ENCODE data around the gene ZNF570. TPM values are rescaled to one million over a fixed set of nuclear protein-coding genes. Genes with fewer than 3 reads are reported as not detected.

ZNF570 gene
- total and polyA plus RNA-seq, 2 experiments from 2014 or later: 1.2 to 7.4 TPM

DNA sequence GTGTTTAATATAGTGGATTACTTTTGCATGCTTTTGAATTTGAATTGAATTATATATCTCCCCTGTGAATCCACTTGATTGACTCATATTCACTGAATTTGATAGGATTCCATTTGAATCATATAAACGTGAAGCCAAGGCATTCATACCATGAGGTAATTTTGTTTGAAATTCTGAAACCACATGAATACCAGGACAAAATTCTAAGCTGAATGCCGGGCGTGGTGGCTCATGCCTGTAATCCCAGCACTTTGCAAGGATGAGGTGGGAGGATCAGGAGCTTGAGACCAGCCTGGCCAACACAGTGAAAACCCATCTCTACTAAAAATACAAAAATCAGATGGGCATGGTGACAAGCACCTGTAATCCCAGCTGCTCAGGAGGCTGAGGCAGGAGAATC is 42.0 kb downstream of the ZNF570 start:
- peaks cover 4% of the 10 kb centered on the region for H3K4me1 ChIP-seq (ENCODE audit: insufficient read depth)

GRCh38 chr19:37511821-37512220 is 42.7 kb downstream of the ZNF570 start:
- Histone ChIP-seq H3K4me3 (no peak overlapping the region), H3K4me2 (no peak overlapping the region), H3K4me1 (ENCODE audit: insufficient read depth) (peaks cover 4% of the 10 kb centered on the region), H3K27ac (no peak overlapping the region), H3K27me3 (no peaks in the 10 kb centered on the region), H3K79me2 (peaks cover 3% of the 10 kb centered on the region), H3K9me2 (replicated peaks; ENCODE audit: insufficient read depth) (no peaks in the 10 kb centered on the region), H4K20me1 (ENCODE audit: insufficient read depth, poor library complexity, severe bottlenecking) (no peaks in the 10 kb centered on the region), H3K36me3 (replicated peaks; ENCODE audit: insufficient read depth, low read depth) (no peaks in the 10 kb centered on the region), H3K9me3 (ENCODE audit: low read depth) (peaks cover 6% of the 10 kb centered on the region), H2AFZ (no peak overlapping the region)
- TF ChIP-seq EZH2phosphoT487 (IDR thresholded peaks at IDR 0.05; ENCODE audit: low read depth, severe bottlenecking, unreplicated experiment) (no peak), EZH2 (IDR thresholded peaks at IDR 0.05; ENCODE audit: borderline replicate concordance) (no peak)
- TF ChIP-seq, protein P1, sequence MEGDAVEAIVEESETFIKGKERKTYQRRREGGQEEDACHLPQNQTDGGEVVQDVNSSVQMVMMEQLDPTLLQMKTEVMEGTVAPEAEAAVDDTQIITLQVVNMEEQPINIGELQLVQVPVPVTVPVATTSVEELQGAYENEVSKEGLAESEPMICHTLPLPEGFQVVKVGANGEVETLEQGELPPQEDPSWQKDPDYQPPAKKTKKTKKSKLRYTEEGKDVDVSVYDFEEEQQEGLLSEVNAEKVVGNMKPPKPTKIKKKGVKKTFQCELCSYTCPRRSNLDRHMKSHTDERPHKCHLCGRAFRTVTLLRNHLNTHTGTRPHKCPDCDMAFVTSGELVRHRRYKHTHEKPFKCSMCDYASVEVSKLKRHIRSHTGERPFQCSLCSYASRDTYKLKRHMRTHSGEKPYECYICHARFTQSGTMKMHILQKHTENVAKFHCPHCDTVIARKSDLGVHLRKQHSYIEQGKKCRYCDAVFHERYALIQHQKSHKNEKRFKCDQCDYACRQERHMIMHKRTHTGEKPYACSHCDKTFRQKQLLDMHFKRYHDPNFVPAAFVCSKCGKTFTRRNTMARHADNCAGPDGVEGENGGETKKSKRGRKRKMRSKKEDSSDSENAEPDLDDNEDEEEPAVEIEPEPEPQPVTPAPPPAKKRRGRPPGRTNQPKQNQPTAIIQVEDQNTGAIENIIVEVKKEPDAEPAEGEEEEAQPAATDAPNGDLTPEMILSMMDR (IDR thresholded peaks at IDR 0.05; ENCODE audit: poor library complexity): no peak
- 97% methylated on average over 3 of the region's 3 CpGs for WGBS (ENCODE audit: low lambda C conversion rate, missing lambda C conversion rate)
- no peak for DNase-seq (ENCODE audit: low spot score)

More for the DNA sequence above, 42.0 kb downstream of the ZNF570 start:
- DNase-seq (ENCODE audit: low spot score): no peak
- TF ChIP-seq, protein P1 (IDR thresholded peaks at IDR 0.05; ENCODE audit: poor library complexity): no peak
- TF ChIP-seq EZH2 (IDR thresholded peaks at IDR 0.05; ENCODE audit: borderline replicate concordance) (no peak), EZH2phosphoT487 (IDR thresholded peaks at IDR 0.05; ENCODE audit: low read depth, severe bottlenecking, unreplicated experiment) (no peak)
- Histone ChIP-seq H2AFZ (no peak overlapping the region), H3K36me3 (replicated peaks; ENCODE audit: insufficient read depth, low read depth) (no peaks in the 10 kb centered on the region), H3K27ac (no peak overlapping the region), H3K9me2 (replicated peaks; ENCODE audit: insufficient read depth) (no peaks in the 10 kb centered on the region), H3K4me2 (no peak overlapping the region), H3K79me2 (peaks cover 3% of the 10 kb centered on the region), H3K27me3 (no peaks in the 10 kb centered on the region), H4K20me1 (ENCODE audit: insufficient read depth, poor library complexity, severe bottlenecking) (no peaks in the 10 kb centered on the region), H3K4me3 (no peak overlapping the region), H3K9me3 (ENCODE audit: low read depth) (peaks cover 6% of the 10 kb centered on the region)
- WGBS (ENCODE audit: low lambda C conversion rate, missing lambda C conversion rate): 100% methylated on average over 3 of the region's 3 CpGs

GRCh38 chr19:37513397-37513796 is 44.2 kb downstream of the ZNF570 start:
- H3K27ac ChIP-seq: no peak overlapping the region
- no peaks in the 10 kb centered on the region for H3K4me1 ChIP-seq (ENCODE audit: insufficient read depth)
- no peaks in the 10 kb centered on the region for H3K79me2 ChIP-seq
- H3K9me3 ChIP-seq (ENCODE audit: low read depth): peaks cover 6% of the 10 kb centered on the region
- no peak overlapping the region for H3K4me3 ChIP-seq
- H3K4me2 ChIP-seq: no peak overlapping the region
- TF ChIP-seq, protein P1 (IDR thresholded peaks at IDR 0.05; ENCODE audit: poor library complexity): no peak
- TF ChIP-seq EZH2 (IDR thresholded peaks at IDR 0.05; ENCODE audit: borderline replicate concordance): no peak
- no peak for TF ChIP-seq EZH2phosphoT487 (IDR thresholded peaks at IDR 0.05; ENCODE audit: low read depth, severe bottlenecking, unreplicated experiment)
- H3K36me3 ChIP-seq (replicated peaks; ENCODE audit: insufficient read depth, low read depth): no peaks in the 10 kb centered on the region
- no peaks in the 10 kb centered on the region for H4K20me1 ChIP-seq (ENCODE audit: insufficient read depth, poor library complexity, severe bottlenecking)
- 87% methylated on average over 2 of the region's 2 CpGs for WGBS (ENCODE audit: low lambda C conversion rate, missing lambda C conversion rate)
- H3K9me2 ChIP-seq (replicated peaks; ENCODE audit: insufficient read depth): no peaks in the 10 kb centered on the region
- no peak overlapping the region for H2AFZ ChIP-seq
- H3K27me3 ChIP-seq: no peaks in the 10 kb centered on the region
- DNase-seq (ENCODE audit: low spot score): no peak

- Histone ChIP-seq H3K4me3 (no peak overlapping the region), H3K27me3 (no peaks in the 10 kb centered on the region), H3K4me1 (ENCODE audit: insufficient read depth) (no peaks in the 10 kb centered on the region), H3K9me3 (ENCODE audit: low read depth) (peaks cover 6% of the 10 kb centered on the region), H3K27ac (no peak overlapping the region), H3K4me2 (no peak overlapping the region), H3K9me2 (replicated peaks; ENCODE audit: insufficient read depth) (no peaks in the 10 kb centered on the region), H4K20me1 (ENCODE audit: insufficient read depth, poor library complexity, severe bottlenecking) (no peaks in the 10 kb centered on the region), H2AFZ (no peak overlapping the region), H3K36me3 (replicated peaks; ENCODE audit: insufficient read depth, low read depth) (peaks cover 4% of the 10 kb centered on the region), H3K79me2 (no peaks in the 10 kb centered on the region)
- peak; percentile 20 for DNase-seq (ENCODE audit: low spot score)
- TF ChIP-seq EZH2phosphoT487 (IDR thresholded peaks at IDR 0.05; ENCODE audit: low read depth, severe bottlenecking, unreplicated experiment) (no peak), EZH2 (IDR thresholded peaks at IDR 0.05; ENCODE audit: borderline replicate concordance) (no peak)
- TF ChIP-seq, protein P1 (IDR thresholded peaks at IDR 0.05; ENCODE audit: poor library complexity): no peak
- 37% methylated on average over 2 of the region's 2 CpGs for WGBS (ENCODE audit: low lambda C conversion rate, missing lambda C conversion rate)
Observed at GRCh38 chr19:37519890-37520289, 50.7 kb downstream of the ZNF570 start.
